Measurements from ENCODE around the gene SPOCK1. TPM values are rescaled to one million over a fixed set of nuclear protein-coding genes. Genes with fewer than 3 reads are reported as not detected.

SPOCK1 gene
- total and polyA plus RNA-seq, 2 experiments from 2014 or later, result 5.6 to 10.1 TPM

DNA sequence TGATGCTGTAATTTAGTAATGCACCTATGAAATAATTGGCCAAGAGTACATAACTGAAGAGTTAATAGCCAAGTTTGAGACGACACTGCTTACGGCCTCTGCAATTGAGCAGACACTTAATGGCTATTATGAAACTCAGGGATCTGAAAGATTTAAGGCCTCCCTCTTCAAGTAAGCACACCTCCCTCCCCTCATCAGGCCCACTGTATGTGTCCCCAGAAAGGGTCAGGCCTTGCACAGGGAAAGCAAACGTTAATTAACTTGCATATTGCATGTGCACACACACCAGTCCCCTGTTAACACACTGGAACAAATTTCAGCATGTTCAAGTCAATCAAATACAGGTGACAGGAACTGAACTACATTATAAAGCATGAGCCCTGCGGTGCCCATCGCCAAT is 163.6 kb downstream of the SPOCK1 start:
- Histone ChIP-seq H4K20me1 (ENCODE audit: insufficient read depth, poor library complexity, severe bottlenecking) (no peaks in the 10 kb centered on the region), H3K27me3 (no peaks in the 10 kb centered on the region), H3K36me3 (replicated peaks; ENCODE audit: insufficient read depth, low read depth) (no peaks in the 10 kb centered on the region), H3K4me2 (no peak overlapping the region), H3K9me3 (ENCODE audit: low read depth) (no peaks in the 10 kb centered on the region), H2AFZ (no peak overlapping the region), H3K79me2 (no peaks in the 10 kb centered on the region), H3K4me3 (no peak overlapping the region), H3K9me2 (replicated peaks; ENCODE audit: insufficient read depth) (no peaks in the 10 kb centered on the region), H3K27ac (no peak overlapping the region), H3K4me1 (ENCODE audit: insufficient read depth) (no peaks in the 10 kb centered on the region)
- WGBS (ENCODE audit: low lambda C conversion rate, missing lambda C conversion rate), result 78% methylated on average over 5 of the region's 5 CpGs
- TF ChIP-seq EZH2 (IDR thresholded peaks at IDR 0.05; ENCODE audit: borderline replicate concordance) (no peak), EZH2phosphoT487 (IDR thresholded peaks at IDR 0.05; ENCODE audit: low read depth, severe bottlenecking, unreplicated experiment) (no peak), CTCF (IDR thresholded peaks at IDR 0.05; ENCODE audit: poor library complexity) (no peak)
- DNase-seq (ENCODE audit: low spot score), result no peak

DNA sequence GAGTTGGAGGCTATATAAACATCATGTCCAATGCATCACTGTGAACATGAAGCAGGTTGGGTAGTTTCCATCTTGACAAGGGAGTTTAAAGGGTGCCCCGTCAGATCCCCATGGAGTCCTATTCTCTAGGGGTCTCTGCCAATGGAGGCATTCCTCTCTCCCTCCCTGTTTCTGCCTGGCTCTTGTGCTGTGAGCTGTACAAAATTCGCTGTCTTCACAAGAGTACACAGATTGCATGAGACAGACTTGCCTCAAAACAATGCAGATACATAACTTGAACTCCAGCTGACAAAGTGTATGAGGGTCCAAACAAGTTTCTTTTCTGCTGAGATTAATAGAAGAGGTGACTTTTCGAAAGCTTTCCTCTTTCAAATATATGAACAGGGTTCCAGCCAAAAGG is 165.2 kb downstream of the SPOCK1 start:
- H3K27me3 ChIP-seq, result no peaks in the 10 kb centered on the region
- no peak overlapping the region for H2AFZ ChIP-seq
- no peaks in the 10 kb centered on the region for H3K9me3 ChIP-seq (ENCODE audit: low read depth)
- no peaks in the 10 kb centered on the region for H3K36me3 ChIP-seq (replicated peaks; ENCODE audit: insufficient read depth, low read depth)
- DNase-seq (ENCODE audit: low spot score), result no peak
- WGBS (ENCODE audit: low lambda C conversion rate, missing lambda C conversion rate), result 89% methylated on average over 3 of the region's 3 CpGs
- no peak for TF ChIP-seq CTCF (IDR thresholded peaks at IDR 0.05; ENCODE audit: poor library complexity)
- no peak for TF ChIP-seq EZH2phosphoT487 (IDR thresholded peaks at IDR 0.05; ENCODE audit: low read depth, severe bottlenecking, unreplicated experiment)
- TF ChIP-seq EZH2 (IDR thresholded peaks at IDR 0.05; ENCODE audit: borderline replicate concordance), result no peak
- H3K4me2 ChIP-seq, result no peak overlapping the region
- no peak overlapping the region for H3K27ac ChIP-seq
- H3K9me2 ChIP-seq (replicated peaks; ENCODE audit: insufficient read depth), result no peaks in the 10 kb centered on the region
- no peak overlapping the region for H3K4me3 ChIP-seq
- no peaks in the 10 kb centered on the region for H4K20me1 ChIP-seq (ENCODE audit: insufficient read depth, poor library complexity, severe bottlenecking)
- no peaks in the 10 kb centered on the region for H3K79me2 ChIP-seq
- H3K4me1 ChIP-seq (ENCODE audit: insufficient read depth), result no peaks in the 10 kb centered on the region

GRCh38 chr5:137333475-137333874 is 165.7 kb downstream of the SPOCK1 start:
- no peaks in the 10 kb centered on the region for H4K20me1 ChIP-seq (ENCODE audit: insufficient read depth, poor library complexity, severe bottlenecking)
- no peaks in the 10 kb centered on the region for H3K27me3 ChIP-seq
- DNase-seq (ENCODE audit: low spot score), result no peak

More at GRCh38 chr5:137333475-137333874, 165.7 kb downstream of the SPOCK1 start:
- H3K27ac ChIP-seq, result no peak overlapping the region
- no peaks in the 10 kb centered on the region for H3K9me2 ChIP-seq (replicated peaks; ENCODE audit: insufficient read depth)
- H2AFZ ChIP-seq, result no peak overlapping the region
- H3K79me2 ChIP-seq, result no peaks in the 10 kb centered on the region
- no peaks in the 10 kb centered on the region for H3K4me1 ChIP-seq (ENCODE audit: insufficient read depth)
- H3K9me3 ChIP-seq (ENCODE audit: low read depth), result no peaks in the 10 kb centered on the region
- no peaks in the 10 kb centered on the region for H3K36me3 ChIP-seq (replicated peaks; ENCODE audit: insufficient read depth, low read depth)
- TF ChIP-seq EZH2phosphoT487 (IDR thresholded peaks at IDR 0.05; ENCODE audit: low read depth, severe bottlenecking, unreplicated experiment) (no peak), EZH2 (IDR thresholded peaks at IDR 0.05; ENCODE audit: borderline replicate concordance) (no peak), CTCF (IDR thresholded peaks at IDR 0.05; ENCODE audit: poor library complexity) (no peak)
- 83% methylated on average over 4 of the region's 4 CpGs for WGBS (ENCODE audit: low lambda C conversion rate, missing lambda C conversion rate)
- H3K4me2 ChIP-seq, result no peak overlapping the region
- H3K4me3 ChIP-seq, result no peak overlapping the region

Measured in hepatocyte (in vitro differentiated cells).